Activated T-cell treated with anti-CD3 and anti-CD28 coated beads for 4 hours (primary cell): ENCODE results near the gene CASP8.
A peak's percentile ranks its signal among the peaks of the same experiment; 100 is the strongest.

Source experiments
- DNase-seq: peaks from one replicate; pipeline ENCODE4 v3.0.0-alpha.2; 2020

CASP8 gene

DNA sequence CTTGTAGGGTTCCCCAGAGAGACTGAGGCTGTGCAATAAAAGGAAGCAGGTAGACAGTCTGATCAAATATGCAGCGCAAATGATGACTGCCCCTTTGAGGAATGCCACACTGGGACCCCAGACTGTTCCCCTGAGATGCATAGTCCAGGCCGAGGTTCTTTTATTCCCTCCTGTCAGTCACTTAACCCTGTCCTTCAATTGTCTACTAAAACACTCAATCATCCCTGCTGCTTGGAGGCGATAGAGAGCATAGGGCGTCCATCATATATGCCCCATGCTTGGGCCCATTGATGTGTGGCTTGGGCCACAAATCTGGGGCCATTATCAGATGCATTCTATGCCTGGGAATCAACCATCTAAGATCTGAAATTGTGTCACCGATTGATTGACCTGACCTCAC, 15.5 kb upstream of the CASP8 start:
- DNase-seq = no peak

GRCh38 chr2:201246280-201246679, 14.1 kb upstream of the CASP8 start:
- no peak for DNase-seq

GRCh38 chr2:201248288-201248844, 12.0 kb upstream of the CASP8 start:
- DNase-seq = no peak

GRCh38 chr2:201249889-201250288, 10.4 kb upstream of the CASP8 start:
- DNase-seq = no peak

- no peak for DNase-seq
These were observed 9.6 kb upstream of the CASP8 start for GRCh38 chr2:201250741-201251140.

- DNase-seq = no peak
These were observed 6.1 kb upstream of the CASP8 start for GRCh38 chr2:201254081-201254730.

- DNase-seq = no peak
These were observed 4.8 kb upstream of the CASP8 start for GRCh38 chr2:201255408-201256033.

GRCh38 chr2:201256082-201256481, 4.3 kb upstream of the CASP8 start:
- DNase-seq = no peak

DNA sequence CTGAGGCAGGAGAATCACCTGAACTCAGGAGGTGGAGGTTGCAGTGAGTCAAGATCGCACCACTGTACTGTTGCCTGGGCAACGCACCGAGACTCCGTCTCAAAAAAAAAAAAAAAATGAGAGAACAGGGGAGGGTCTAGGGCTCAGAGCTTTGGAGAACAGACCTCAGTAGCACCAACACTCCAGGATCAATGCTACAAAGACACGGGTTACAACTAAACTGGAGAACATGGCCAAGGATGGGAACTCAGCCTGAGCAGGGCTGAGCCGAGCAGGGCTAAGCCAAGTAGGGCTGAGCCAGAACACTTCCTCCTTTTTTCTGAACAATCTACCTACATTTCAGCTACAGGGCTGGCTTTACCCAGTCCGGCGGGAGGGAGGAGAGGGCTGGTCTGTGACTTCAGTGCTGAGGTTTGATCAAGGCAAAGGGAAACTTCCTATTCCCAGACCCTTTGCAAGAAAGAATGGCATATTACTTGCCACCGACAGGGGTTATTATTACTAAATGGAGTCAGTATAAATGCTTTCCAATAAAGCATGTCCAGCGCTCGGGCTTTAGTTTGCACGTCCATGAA, 2.9 kb upstream of the CASP8 start:
- no peak for DNase-seq

DNA sequence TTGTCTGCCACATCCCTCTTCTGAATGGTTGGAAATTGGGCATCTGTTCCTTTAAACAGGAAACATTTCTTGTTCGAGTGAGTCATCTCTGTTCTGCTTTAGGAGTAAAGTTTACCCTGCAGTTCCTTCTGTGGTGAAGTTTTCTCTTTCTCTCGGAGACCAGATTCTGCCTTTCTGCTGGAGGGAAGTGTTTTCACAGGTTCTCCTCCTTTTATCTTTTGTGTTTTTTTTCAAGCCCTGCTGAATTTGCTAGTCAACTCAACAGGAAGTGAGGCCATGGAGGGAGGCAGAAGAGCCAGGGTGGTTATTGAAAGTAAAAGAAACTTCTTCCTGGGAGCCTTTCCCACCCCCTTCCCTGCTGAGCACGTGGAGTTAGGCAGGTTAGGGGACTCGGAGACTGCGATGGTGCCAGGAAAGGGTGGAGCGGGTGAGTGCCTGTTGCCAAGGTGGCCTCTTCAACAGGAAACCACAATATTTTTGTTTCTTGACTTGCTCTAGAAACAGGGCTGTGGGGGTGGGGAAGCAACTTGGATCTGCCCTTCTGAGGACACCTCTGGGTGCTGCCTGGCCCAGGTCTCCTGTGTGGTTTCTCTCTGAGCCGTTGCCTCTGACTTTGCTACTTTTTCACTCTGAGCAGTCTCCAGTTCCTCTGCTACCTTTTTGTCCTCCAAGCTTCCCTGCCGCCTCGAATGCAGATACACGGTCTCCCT, 2.2 kb upstream of the CASP8 start:
- DNase-seq = peak; percentile 73

DNA sequence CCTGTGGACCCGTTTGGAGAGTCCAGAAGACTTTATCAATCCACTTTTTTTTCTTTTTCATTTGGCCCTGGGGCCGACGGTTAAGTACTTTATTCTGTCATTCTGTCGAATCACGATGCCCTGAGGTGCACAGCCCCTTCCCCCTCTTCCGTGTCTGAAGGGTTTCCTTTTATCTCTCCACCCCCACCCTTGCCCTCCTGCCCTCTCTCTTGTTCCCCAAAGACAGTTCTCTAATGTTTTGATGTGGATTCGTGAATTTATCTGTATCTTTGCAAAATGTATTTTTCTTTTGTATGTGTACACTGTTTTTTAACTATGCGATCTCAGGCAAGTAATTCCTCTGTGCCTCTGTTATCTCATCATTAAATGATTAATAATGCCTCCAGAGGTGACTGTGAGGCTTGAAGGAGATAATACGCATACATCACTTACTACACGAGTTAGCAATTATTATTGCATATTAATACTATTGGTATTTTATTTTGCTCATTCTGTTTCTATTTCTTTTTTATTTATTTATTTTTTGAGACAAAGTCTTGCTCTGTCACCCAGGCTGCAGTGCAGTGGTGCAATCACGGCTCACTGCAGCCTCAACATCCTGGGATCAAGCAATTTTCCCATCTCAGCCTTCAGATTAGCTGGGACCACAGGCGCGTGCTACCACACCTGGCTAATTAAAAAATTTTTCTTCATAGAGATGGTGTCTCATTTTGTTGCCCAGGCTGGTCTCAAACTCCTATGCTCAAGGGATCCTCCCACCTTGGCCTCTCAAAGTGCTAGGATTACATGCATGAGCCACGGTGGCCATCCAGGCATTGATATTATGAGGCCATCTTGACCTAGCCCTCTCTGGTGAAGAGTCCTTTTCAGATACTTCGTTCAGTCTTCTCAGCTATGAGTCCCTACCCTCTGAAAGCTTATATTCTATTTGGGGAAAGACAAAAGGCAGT, 1.4 kb upstream of the CASP8 start:
- no peak for DNase-seq

- no peak for DNase-seq
These were observed 1.1 kb downstream of the CASP8 start for GRCh38 chr2:201261471-201261870.

- DNase-seq = no peak
These were observed 1.6 kb downstream of the CASP8 start for GRCh38 chr2:201261906-201262305.

DNA sequence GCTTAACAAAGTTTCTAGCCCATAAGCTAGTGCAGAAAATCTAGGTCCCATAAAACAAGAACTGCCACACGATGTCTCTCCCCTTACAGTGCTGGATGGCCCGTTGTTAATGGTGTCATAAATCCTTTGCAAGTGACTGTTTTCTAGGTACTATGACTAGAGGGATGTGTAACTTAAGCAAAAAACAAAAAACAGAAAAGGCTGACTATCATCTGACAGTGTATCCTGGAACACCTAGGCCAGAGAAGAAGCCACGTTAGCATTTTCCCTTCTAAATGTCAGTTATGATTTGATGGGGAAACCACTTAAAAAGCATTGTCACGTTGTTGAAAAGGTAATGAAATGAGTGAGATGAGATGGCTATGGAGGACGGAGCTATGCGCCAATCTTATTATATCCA, 2.4 kb downstream of the CASP8 start:
- DNase-seq = no peak

DNA sequence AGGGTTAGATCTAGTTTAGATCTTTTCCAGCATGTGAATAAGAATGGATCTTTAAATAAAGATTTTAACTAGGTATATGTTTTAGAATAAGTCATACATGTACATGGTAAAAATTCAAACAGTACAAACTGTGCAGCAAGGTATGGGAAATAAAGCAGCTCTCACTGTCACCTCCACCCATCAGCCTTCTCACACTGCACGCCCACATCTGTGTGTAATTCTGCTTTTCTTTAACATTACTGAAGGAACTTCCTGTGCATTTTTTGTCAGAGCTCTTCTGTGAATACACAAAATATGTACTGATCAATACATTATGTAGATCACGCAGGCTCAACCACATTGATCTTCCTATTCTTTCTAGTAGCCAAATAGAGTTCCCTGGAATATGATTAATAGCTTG, 3.4 kb downstream of the CASP8 start:
- no peak for DNase-seq

- no peak for DNase-seq
These were observed 4.3 kb downstream of the CASP8 start for GRCh38 chr2:201264472-201265173.

GRCh38 chr2:201266629-201267028, 6.3 kb downstream of the CASP8 start:
- no peak for DNase-seq

- DNase-seq = no peak
These were observed 7.1 kb downstream of the CASP8 start for GRCh38 chr2:201267278-201268030.

- no peak for DNase-seq
These were observed 9.4 kb downstream of the CASP8 start for GRCh38 chr2:201269764-201270163.

DNA sequence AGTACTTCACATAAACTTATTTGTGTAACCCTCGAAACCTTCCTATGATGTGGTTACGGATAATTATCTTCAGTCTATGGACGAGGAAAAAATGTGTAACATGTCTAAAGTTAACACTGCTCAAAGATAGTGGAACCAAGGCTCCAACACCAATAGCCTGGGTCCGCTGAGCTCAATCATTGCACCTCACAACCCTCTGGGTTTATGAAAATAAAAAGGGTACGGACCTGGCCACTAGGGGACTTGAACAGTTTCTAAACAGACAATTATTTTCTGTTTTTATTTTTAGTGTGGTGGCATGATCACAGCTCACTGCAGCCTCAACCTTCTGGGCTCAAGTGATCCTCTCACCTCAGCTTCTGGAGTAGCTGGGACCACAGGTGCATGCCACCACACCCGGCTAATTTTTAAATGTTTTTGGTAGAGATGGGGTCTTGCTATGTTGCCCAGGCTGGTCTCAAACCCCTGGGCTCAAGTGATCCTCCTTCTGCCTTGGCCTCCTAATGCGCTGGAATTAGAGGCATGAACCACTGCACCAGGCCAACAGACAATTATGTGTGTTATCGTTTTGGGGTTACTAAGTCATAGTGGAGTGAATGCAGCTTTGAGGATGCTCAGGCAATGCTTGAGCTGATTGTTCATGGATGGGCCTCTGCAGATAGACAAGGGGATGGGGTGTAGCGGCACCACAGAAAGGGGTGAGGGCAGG, 10.1 kb downstream of the CASP8 start:
- no peak for DNase-seq
